Fibroblast of skin of scalp (primary cell): Measurements from ENCODE around the gene CASP8AP2.
"Not testable (repeated sequence)": the region's sequence is repeated elsewhere in the genome, so short reads cannot be mapped to it uniquely, and the experiment has no call there.

ENCODE experiments used
- DNase-seq: peaks from one replicate; pipeline ENCODE4 v3.0.0-alpha.2; 2013

The CASP8AP2 gene

DNA sequence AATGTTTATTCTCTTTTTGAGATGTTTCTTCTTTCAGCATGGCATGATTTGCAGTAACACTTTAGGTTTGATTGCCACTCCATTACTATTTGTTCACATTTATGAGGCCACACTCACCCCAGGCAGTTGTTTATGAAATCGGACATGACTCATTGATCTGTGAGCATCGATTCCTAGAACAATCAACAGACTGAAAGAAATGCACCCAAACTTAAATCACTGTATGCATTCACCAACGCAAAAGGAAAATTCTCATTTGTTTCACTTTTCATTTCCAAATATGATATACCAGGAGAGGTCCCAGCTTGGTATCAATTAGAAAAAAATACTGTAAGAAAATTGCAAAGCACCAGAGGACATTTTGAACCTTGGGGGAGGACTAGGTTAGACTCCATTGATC is 59.2 kb downstream of the CASP8AP2 start:
- DNase-seq: no peak

DNA sequence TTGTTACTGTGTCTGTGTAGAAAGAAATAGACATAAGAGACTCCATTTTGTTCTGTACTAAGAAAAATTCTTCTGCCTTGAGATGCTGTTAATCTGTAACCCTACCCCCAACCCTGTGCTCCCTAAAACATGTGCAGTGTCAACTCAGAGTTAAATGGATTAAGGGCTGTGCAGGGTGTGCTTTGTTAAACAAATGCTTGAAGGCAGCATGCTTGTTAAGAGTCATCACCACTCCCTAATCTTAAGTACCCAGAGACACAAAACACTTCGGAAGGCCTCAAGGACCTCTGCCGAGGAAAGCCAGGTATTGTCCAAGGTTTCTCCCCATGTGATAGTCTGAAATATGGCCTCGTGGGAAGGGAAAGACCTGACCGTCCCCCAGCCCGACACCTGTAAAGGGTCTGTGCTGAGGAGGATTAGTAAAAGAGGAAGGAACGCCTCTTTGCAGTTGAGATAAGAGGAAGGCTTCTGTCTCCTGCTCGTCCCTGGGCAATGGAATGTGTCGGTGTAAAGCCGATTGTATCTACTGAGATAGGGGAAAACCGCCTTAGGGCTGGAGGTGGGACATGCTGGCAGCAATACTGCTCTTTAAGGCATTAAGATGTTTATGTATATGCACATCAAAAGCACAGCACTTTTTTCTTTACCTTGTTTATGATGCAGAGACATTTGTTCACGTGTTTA is 61.3 kb downstream of the CASP8AP2 start:
- DNase-seq: not testable (repeated sequence)

DNA sequence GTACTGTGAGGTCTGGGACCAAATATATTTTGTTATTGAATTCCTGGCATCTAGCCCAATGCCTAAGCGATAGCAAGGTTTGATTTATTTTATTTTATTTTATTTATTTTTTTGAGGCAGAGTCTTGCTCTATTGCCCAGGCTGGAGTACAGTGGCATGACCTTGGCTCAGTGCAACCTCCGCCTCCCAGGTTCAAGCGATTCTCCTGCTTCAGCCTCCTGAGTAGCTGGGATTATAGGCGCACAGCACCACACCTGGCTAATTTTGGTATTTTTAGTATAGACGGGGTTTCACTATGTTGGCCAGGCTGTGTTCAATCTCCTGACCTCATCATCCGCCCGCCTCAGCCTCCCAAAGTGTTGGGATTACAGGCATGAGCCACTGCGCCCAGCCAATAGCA is 62.9 kb downstream of the CASP8AP2 start:
- DNase-seq: not testable (repeated sequence)

DNA sequence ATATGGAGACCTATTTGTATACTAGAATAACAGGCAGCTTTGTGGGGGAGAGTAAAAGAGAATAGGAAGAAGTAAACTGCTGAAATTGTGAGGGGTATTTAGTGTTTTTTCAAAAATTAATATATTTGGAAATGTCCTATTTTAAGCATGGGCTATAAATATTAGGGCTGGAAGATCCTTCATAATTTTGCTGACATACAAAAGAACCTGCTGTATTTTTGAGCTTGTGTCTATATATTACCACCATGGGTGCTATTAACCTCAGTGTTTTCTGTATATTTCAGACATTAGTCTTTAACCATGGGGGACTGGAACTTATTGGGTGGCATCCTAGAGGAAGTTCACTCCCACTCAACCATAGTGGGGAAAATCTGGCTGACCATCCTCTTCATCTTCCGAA is 64.5 kb downstream of the CASP8AP2 start, which contains the start of gene GJA10:
GJA10 (plus strand) TSS at position 301 of the 400 bp plus-strand sequence; CDS start at position 301, 0 bp downstream.
- DNase-seq: no peak

DNA sequence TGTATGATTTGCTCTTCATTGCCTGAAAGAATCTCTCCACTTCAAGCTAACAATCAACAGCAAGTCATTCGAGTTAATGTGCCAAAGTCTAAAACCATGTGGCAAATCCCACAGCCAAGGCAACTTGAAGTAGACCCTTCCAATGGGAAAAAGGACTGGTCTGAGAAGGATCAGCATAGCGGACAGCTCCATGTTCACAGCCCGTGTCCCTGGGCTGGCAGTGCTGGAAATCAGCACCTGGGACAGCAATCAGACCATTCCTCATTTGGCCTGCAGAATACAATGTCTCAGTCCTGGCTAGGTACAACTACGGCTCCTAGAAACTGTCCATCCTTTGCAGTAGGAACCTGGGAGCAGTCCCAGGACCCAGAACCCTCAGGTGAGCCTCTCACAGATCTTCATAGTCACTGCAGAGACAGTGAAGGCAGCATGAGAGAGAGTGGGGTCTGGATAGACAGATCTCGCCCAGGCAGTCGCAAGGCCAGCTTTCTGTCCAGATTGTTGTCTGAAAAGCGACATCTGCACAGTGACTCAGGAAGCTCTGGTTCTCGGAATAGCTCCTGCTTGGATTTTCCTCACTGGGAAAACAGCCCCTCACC is 65.7 kb downstream of the CASP8AP2 start:
- peak; percentile 62 for DNase-seq

DNA sequence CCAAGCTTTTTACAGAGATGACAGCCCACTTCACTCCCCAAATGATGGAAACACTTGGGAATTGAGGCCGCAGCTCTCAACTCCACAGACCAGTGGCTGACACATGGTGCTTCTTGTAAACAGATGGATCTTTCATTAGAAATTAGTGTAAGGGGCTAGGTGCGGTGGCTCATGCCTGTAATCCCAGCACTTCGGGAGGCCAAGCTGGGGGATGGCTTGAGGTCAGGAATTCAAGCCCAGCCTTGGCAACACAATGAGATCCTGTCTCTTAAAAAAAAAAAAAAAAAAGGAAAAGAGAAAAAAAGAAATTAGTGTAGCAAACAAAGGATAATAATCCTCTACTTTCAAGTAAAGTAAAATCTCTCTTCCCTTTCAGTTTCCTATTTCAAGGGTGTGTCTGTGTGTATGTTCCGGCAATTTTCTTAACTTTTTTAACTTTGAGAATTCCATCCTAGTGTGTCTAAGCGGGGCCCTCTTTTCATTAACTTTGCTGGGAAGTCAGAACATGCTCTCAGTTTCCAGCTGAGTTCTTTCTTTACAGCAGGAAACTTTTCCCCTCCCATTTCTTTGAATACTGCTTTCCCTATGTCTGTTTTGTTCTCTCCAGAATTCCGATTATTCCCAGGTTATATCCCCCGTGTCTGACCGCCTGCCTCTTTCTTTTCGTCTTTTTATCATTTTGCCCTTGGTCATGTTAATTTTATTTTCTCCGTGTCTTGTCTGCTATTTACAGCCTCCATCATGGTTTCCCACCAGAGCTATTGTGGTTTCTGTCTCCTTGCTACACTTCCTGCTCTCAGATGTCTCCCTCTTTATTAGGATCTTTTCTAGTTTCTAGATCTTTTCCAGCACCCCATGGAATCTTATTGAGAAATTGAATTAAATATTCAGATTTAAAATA is 80.6 kb downstream of the CASP8AP2 start:
- DNase-seq: not testable (repeated sequence)

DNA sequence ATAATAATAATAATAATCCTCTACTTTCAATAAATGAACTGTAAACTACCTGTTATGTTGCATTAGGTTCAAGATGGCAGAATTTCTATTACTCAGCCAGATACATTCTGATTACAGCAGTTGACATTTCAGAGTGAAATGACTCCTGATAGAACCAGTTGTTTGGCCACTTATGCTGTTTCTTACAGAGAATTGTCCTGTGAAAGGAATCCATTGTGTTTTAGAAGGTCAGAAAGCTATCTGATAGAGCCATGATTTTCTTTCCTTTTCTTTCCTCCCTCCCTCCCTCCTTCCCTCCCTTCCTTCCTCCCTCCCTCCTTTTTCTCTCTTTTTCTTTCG is 81.2 kb downstream of the CASP8AP2 start:
- no peak for DNase-seq

DNA sequence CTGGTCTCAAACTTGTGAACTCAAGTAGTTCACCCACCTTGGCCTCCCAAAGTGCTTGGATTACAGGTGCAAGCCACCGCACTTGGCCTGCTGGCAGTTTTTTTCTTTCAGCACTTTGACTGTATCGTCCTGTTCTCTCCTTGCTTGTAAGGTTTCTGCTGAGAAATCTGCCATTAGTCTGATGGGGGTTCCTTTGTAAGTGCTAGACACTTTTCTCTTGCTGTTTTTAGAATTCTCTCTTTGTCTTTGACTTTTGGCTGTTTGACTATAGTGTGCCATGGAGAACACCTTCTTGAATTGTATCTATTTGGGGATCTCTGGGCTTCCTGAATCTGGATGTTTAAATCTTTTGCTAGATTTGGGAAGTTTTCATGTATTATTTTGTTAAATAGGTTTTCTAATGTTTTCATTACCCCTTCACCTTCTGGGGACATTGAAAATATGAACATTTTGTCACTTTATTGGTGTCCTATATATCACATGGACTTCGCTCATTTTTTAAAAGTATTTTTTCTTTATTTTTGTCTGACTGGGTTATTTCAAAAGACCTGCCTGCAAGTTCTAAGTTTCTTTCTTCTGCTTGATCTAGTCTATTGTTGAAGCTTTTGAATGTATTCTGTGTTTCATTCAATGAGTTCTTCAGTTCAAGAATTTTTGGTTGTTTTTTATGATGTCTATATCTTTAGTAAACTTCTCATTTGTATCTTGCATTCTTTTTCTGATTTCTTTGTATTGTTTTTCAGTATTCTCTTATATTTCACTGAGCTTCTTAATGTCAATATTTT is 86.6 kb downstream of the CASP8AP2 start:
- no peak for DNase-seq

DNA sequence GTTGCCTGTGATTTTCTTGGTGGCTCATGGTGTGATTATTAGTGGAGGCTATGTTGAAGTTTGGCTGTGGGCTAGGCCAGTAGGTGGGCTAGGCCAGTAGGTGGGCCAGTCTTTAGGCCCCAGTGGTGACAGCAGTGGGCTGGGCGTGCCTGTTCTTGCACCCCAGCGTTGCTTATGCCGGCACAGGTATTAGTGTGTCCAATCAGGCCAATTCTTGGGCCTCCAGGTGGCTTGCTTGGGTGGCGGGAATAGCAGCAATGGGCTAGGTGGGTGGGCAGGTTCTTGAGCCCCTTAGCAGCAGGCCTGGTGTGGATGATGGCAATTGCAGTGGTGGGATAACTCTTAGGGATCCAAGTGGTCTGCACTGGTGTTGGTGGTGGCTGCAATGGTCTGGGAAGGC is 87.5 kb downstream of the CASP8AP2 start:
- no peak for DNase-seq

DNA sequence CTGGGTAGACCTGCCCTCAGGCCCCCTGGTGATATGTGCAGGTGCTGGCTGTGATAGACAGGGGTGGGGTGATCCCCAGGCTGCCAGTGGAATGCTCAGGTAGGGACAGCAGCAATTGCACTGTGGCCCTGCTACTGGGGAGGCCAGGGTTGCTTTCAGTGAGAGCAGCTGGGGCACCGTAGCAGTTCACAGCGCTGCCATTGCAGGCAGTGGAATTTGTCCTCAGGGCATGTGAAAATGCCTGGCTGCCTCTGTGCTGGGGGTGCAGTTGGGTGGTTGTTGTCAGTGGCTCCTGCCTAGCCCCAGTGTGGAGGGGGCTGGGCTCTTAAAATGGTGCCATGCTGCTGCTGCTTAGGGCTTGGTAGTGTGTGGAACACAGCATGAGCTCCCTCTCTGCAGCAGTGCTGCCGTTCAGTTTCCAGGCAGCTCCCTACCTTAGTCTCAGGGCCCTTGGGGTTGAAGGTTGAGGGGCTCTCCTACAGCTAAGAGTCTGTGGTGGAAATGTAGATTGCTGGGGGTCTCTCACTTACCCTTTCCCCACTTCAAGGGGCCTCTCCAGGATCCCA is 88.2 kb downstream of the CASP8AP2 start:
- no peak for DNase-seq
